Nephron progenitor cell (in vitro differentiated cells): ENCODE measurements around the gene PIK3R2.

Experiments used
- DNase-seq: peaks from one replicate; pipeline ENCODE4 v3.0.0; 2021
- H3K27ac Mint-ChIP-seq: 2 replicates; pipeline ENCODE4 v1.8.0; 2021; ENCODE audit warnings: mild to moderate bottlenecking, moderate library complexity, mixed read lengths
- H3K27me3 Mint-ChIP-seq: 2 replicates; pipeline ENCODE4 v1.8.0; 2021; ENCODE audit warnings: mild to moderate bottlenecking, low read depth, mixed read lengths; ENCODE audit not compliant: poor library complexity
- H3K36me3 Mint-ChIP-seq: 2 replicates; pipeline ENCODE4 v1.8.0; 2021; ENCODE audit warnings: low read depth, mixed read lengths
- H3K4me1 Mint-ChIP-seq: 2 replicates; pipeline ENCODE4 v1.8.0; 2021; ENCODE audit warnings: mixed read lengths
- H3K4me3 Mint-ChIP-seq: 2 replicates; pipeline ENCODE4 v1.8.0; 2021; ENCODE audit warnings: mild to moderate bottlenecking, moderate library complexity, mixed read lengths
- H3K9me3 Mint-ChIP-seq: 2 replicates; pipeline ENCODE4 v1.8.0; 2021; ENCODE audit warnings: mild to moderate bottlenecking, moderate library complexity, mixed read lengths
- TF ChIP-seq, protein P1 (sequence below): fragments of 200-600 bp; sonication (generic); IDR thresholded peaks from 2 replicates; pipeline ENCODE4 v1.5.0; 2021; ENCODE audit warnings: antibody characterized with exemption

Gene PIK3R2

DNA sequence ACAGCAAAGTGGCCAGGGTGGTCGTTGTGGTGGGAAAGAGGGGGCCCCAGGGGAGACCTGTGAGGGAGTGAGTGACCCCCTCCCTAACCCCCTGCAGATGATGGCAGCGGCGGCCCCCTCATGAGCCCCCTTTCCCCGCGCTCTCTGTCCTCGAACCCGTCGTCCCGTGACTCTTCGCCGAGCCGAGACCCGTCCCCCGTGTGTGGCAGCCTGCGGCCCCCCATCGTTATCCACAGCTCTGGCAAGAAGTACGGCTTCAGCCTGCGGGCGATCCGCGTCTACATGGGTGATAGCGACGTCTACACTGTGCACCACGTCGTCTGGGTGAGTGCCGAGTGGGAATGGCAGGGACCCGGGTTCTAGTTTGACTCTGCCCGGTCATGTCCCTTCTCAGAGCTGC is 8.1 kb upstream of the PIK3R2 start:
- peaks cover 6% of the 10 kb centered on the region for H3K27me3 Mint-ChIP-seq
- H3K4me3 Mint-ChIP-seq, result no peak overlapping the region
- TF ChIP-seq, protein P1, sequence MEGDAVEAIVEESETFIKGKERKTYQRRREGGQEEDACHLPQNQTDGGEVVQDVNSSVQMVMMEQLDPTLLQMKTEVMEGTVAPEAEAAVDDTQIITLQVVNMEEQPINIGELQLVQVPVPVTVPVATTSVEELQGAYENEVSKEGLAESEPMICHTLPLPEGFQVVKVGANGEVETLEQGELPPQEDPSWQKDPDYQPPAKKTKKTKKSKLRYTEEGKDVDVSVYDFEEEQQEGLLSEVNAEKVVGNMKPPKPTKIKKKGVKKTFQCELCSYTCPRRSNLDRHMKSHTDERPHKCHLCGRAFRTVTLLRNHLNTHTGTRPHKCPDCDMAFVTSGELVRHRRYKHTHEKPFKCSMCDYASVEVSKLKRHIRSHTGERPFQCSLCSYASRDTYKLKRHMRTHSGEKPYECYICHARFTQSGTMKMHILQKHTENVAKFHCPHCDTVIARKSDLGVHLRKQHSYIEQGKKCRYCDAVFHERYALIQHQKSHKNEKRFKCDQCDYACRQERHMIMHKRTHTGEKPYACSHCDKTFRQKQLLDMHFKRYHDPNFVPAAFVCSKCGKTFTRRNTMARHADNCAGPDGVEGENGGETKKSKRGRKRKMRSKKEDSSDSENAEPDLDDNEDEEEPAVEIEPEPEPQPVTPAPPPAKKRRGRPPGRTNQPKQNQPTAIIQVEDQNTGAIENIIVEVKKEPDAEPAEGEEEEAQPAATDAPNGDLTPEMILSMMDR, result no peak
- H3K9me3 Mint-ChIP-seq, result no peaks in the 10 kb centered on the region
- DNase-seq, result no peak
- no peaks in the 10 kb centered on the region for H3K4me1 Mint-ChIP-seq
- peaks cover 46% of the 10 kb centered on the region for H3K36me3 Mint-ChIP-seq
- no peak overlapping the region for H3K27ac Mint-ChIP-seq

- Mint-ChIP-seq H3K36me3 (peaks cover 41% of the 10 kb centered on the region), H3K4me3 (no peak overlapping the region), H3K9me3 (no peaks in the 10 kb centered on the region), H3K4me1 (no peaks in the 10 kb centered on the region), H3K27ac (no peak overlapping the region), H3K27me3 (peaks cover 6% of the 10 kb centered on the region)
- TF ChIP-seq, protein P1, result no peak
- DNase-seq, result no peak
Observed at GRCh38 chr19:18145391-18145999, 7.5 kb upstream of the PIK3R2 start.

DNA sequence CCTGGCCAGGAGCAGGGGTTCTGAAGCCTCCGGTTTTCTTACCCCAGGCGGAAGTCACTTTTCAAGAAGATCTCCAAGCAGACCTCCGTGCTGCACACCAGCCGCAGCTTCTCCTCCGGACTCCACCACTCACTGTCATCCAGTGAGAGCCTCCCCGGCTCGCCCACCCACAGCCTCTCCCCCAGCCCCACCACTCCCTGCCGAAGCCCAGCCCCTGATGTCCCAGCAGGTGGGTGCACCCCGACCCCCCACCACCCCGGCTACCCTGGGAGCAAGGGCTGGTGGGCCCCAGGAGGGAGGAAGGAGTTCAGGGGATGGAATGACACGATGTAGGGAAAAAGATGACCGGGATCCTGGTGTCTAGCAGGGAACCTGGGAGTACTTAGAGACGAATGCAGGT is 5.6 kb upstream of the PIK3R2 start:
- H3K4me3 Mint-ChIP-seq, result no peak overlapping the region
- no peak for DNase-seq
- H3K27me3 Mint-ChIP-seq, result peaks cover 6% of the 10 kb centered on the region
- no peak overlapping the region for H3K27ac Mint-ChIP-seq
- H3K4me1 Mint-ChIP-seq, result peaks cover 11% of the 10 kb centered on the region
- TF ChIP-seq, protein P1, result no peak
- no peaks in the 10 kb centered on the region for H3K9me3 Mint-ChIP-seq
- H3K36me3 Mint-ChIP-seq, result peaks cover 26% of the 10 kb centered on the region

- Mint-ChIP-seq H3K9me3 (no peaks in the 10 kb centered on the region), H3K27me3 (peaks cover 3% of the 10 kb centered on the region), H3K27ac (no peak overlapping the region), H3K36me3 (peaks cover 21% of the 10 kb centered on the region), H3K4me3 (no peak overlapping the region), H3K4me1 (peaks cover 21% of the 10 kb centered on the region)
- no peak for DNase-seq
- TF ChIP-seq, protein P1, result no peak
Observed at GRCh38 chr19:18149596-18149975, 3.4 kb upstream of the PIK3R2 start.

- H3K9me3 Mint-ChIP-seq, result no peaks in the 10 kb centered on the region
- H3K4me3 Mint-ChIP-seq, result peak overlapping the region; percentile 81
- DNase-seq, result no peak
- TF ChIP-seq, protein P1, result no peak
- H3K36me3 Mint-ChIP-seq, result peaks cover 17% of the 10 kb centered on the region
- peaks cover 3% of the 10 kb centered on the region for H3K27me3 Mint-ChIP-seq
- no peak overlapping the region for H3K27ac Mint-ChIP-seq
- peaks cover 22% of the 10 kb centered on the region for H3K4me1 Mint-ChIP-seq
Observed at GRCh38 chr19:18150776-18151624, 2.0 kb upstream of the PIK3R2 start.
